Mucosa of stomach (tissue), 1 donor: Measurements from ENCODE around the gene ZBTB7C.

Source experiments
- H3K27me3 ChIP-seq: one replicate; pipeline ENCODE4 v1.7.0; 2013; ENCODE audit warnings: mild to moderate bottlenecking, low read length; ENCODE audit not compliant: control insufficient read depth, insufficient read depth
- H3K36me3 ChIP-seq: one replicate; pipeline ENCODE4 v1.7.0; 2013; ENCODE audit warnings: low read length; ENCODE audit not compliant: control insufficient read depth, insufficient read depth
- H3K4me1 ChIP-seq: one replicate; pipeline ENCODE4 v1.7.0; 2013; ENCODE audit warnings: mild to moderate bottlenecking, low read length; ENCODE audit not compliant: control insufficient read depth, insufficient read depth
- H3K4me3 ChIP-seq: one replicate; pipeline ENCODE4 v1.7.0; 2013; ENCODE audit warnings: low read length
- H3K9ac ChIP-seq: one replicate; pipeline ENCODE4 v1.7.0; 2013; ENCODE audit warnings: mild to moderate bottlenecking, low read length, moderate library complexity
- H3K9me3 ChIP-seq: one replicate; pipeline ENCODE4 v1.7.0; 2013; ENCODE audit warnings: mild to moderate bottlenecking, low read length, moderate library complexity; ENCODE audit not compliant: control insufficient read depth
- donor health status: Pancreatic carcinoma.

ZBTB7C gene

DNA sequence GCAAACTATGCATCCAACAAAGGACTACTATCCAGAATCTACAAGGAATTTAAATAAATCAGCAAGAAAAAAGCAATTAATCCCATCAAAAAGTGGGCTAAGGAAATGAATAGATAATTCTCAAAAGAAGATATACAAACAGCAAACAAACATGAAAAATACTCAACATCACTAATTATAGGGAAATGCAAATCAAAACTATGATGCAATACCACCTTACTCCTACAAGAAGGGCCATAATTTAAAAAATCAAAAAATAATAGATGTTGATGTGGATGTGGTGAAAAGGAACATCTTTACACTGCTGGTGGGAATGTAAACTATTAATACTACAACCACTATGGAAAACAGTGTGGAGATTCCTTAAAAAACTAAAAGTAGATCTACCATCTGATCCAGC, 164.7 kb downstream of the ZBTB7C start:
- Histone ChIP-seq H3K9me3 (no peaks in the 10 kb centered on the region), H3K36me3 (no peaks in the 10 kb centered on the region), H3K27me3 (no peaks in the 10 kb centered on the region), H3K4me1 (no peaks in the 10 kb centered on the region), H3K4me3 (no peak overlapping the region), H3K9ac (no peak overlapping the region)

DNA sequence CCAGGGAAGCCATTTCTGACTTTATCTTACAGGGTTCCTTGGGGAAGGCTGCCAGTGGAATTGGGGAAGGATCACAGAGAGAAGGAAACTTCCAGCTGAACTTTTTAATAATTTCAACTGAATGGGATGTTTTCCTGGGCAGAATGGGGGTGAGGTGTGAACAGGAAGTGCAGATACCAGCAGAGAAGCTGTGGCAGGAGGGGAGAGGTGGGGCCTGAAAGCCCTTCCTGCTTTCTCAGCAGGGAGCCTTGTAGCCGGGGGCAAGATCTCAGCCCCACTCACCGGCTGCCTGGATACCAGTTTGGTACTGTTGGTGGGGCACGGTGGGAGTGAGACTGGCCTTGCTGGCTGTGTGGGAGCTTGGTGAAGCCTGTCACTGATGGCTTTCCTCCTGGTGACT, 170.5 kb downstream of the ZBTB7C start:
- no peaks in the 10 kb centered on the region for H3K4me1 ChIP-seq
- H3K9me3 ChIP-seq, result no peaks in the 10 kb centered on the region
- no peaks in the 10 kb centered on the region for H3K36me3 ChIP-seq
- H3K4me3 ChIP-seq, result no peak overlapping the region
- H3K27me3 ChIP-seq, result no peaks in the 10 kb centered on the region
- no peak overlapping the region for H3K9ac ChIP-seq

DNA sequence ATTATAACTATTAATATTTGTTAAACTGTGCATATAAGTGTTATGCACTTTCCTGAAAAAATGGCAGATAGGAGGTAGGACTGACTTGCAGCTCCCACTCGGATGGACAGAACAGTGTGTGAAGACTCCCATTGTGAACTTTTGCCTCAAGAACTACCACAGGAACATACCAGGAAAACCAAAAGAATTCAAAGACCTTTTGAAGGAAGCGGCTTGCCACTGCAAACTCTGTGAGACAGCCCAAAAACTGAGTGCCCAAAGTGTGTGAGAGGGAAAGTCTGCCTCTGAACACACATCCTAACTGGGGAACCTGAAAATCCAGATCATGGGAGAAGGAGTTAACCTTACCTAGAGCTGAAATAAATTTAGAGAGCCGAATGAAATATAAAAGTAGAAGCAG, 171.0 kb downstream of the ZBTB7C start:
- no peak overlapping the region for H3K9ac ChIP-seq
- H3K36me3 ChIP-seq, result no peaks in the 10 kb centered on the region
- H3K4me1 ChIP-seq, result no peaks in the 10 kb centered on the region
- H3K27me3 ChIP-seq, result no peaks in the 10 kb centered on the region
- H3K4me3 ChIP-seq, result no peak overlapping the region
- H3K9me3 ChIP-seq, result no peaks in the 10 kb centered on the region

DNA sequence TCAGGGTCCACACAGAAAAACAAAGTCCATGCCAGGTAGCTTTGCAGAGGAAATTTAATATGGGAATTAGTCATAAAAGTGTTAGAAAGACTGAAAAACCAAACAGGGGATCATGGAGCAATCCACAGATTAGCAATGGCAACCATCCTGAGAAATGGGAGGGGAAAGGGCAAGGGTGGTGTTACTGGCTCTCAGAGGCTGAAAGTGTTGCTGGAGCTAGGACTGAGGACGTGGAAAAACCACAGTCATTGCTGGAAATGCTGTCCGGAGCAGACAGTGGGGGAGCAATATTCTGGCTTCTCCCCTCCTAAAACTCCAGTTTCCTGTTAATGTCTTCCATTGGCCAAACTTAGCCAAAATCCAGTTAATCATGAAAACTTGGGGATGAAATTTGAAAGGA, 172.4 kb downstream of the ZBTB7C start:
- Histone ChIP-seq H3K9me3 (no peaks in the 10 kb centered on the region), H3K4me1 (no peaks in the 10 kb centered on the region), H3K4me3 (no peak overlapping the region), H3K36me3 (no peaks in the 10 kb centered on the region), H3K9ac (no peak overlapping the region), H3K27me3 (no peaks in the 10 kb centered on the region)

DNA sequence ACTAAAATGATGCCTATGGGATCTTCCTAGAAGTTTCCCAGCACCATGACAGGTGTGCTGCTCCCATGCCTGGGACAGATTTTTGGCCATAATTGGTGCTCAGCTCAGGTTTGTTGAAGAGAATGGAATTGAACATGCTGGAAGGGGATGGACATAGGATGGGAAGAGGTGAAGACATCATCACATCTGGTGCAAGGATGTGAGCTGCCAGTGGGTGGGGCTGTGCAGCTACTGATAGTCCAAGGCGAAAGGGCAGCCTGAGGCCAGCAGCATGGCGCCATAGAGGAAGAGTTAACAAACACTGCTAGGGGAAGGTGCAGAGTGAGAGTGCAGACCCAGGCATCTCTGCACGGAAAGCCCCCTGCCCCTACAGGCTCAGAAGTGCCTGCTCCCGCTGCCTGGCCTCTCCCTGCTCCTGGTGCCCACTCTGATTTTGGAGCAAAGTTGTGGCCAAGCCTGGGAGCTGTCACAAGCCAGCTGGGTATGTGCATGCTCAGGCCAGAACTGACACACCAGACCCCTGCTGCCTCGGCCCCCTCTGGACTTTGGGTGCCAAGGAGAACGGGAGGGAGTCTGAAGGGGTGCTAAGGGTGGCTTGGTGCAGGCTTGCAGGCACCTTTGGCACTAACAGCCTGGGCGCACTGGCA, 178.6 kb downstream of the ZBTB7C start:
- Histone ChIP-seq H3K27me3 (no peaks in the 10 kb centered on the region), H3K36me3 (no peaks in the 10 kb centered on the region), H3K9me3 (no peaks in the 10 kb centered on the region), H3K4me3 (no peak overlapping the region), H3K4me1 (peaks cover 31% of the 10 kb centered on the region), H3K9ac (no peak overlapping the region)

DNA sequence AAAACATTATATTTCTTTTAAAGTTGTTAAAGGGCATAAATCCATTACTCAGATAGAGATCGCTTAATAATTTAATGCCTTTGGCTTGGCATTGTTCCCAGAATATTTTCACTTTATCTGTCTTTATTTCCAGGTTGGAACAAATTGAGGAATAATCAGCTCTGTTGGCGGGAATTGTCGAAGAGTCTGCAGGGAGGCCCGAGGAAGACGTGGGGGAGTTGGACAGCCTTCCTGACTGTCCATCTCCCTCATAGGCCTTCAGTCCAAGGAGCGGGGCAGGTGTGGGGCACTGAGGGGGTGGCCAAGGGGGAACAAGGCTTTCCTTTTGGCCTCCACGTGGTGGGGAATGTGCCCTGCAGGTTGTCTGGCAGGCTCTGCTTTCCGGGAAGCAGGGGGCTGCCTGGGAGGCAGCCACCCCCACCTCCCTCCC, 179.6 kb downstream of the ZBTB7C start:
- no peaks in the 10 kb centered on the region for H3K27me3 ChIP-seq
- no peaks in the 10 kb centered on the region for H3K9me3 ChIP-seq
- H3K36me3 ChIP-seq, result no peaks in the 10 kb centered on the region
- no peak overlapping the region for H3K9ac ChIP-seq
- H3K4me3 ChIP-seq, result no peak overlapping the region
- H3K4me1 ChIP-seq, result peaks cover 31% of the 10 kb centered on the region

DNA sequence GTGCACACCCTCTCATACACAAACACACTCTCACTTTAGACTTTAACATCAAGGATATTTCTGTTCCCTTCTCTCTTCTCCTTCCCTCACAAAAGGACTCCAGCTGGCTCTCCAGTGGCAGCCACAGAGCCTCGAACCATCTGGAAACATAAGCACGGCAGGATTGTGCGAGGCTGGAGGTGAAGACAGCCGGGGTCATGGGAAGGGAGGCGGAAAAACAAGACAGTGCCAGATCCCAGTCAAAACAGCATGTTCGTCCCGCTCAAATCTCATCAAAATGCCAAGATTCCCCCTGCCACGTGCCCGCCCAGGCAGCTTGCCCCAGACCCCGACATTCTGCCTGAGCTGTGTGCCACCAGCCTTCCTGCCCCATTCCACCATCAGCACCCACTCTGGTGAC, 180.3 kb downstream of the ZBTB7C start:
- no peaks in the 10 kb centered on the region for H3K36me3 ChIP-seq
- no peak overlapping the region for H3K9ac ChIP-seq
- no peak overlapping the region for H3K4me3 ChIP-seq
- H3K9me3 ChIP-seq, result no peaks in the 10 kb centered on the region
- H3K27me3 ChIP-seq, result no peaks in the 10 kb centered on the region
- peaks cover 31% of the 10 kb centered on the region for H3K4me1 ChIP-seq

DNA sequence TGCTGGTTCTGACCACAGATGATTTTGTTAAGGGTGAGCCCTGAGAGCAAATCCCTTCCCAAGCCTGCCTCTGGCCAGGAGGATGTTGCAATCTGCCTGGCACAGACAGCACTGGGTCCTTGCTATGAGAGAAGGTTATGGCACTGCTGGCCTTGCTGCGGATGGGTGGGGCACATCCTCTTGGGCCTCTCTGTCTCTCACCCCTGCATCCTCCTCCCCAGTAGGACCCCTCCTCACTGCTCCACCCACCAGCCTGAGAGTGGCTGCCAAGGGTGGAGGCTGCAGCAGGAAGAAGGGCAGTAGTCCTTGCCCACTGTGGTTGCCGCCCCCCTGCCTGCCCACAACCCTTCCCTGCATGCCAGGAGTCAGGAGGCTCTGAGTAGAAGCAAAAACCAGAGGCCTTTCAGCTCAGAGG, 180.9 kb downstream of the ZBTB7C start:
- H3K9me3 ChIP-seq, result no peaks in the 10 kb centered on the region

DNA sequence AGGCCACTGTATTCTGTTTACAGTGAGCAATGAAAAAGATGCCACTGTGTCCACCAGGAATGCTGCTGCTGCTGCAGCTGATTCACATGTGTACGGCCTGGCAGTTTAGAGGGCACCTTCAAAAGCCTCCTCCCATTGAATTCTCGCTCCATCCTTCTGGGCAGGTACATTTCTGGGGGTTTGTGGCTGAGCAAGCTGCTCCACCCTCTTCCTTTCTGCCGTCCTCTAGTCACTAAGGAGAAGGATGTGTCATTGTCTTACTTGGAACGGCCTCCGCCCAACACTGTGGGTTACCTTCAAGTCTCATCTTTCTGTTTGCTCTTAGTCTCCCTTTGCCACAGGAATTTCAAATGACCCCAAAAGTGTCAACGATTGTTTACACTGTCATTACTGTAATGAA, 182.0 kb downstream of the ZBTB7C start:
- no peaks in the 10 kb centered on the region for H3K9me3 ChIP-seq
- H3K4me3 ChIP-seq, result no peak overlapping the region
- peaks cover 33% of the 10 kb centered on the region for H3K4me1 ChIP-seq
- H3K9ac ChIP-seq, result no peak overlapping the region
- H3K36me3 ChIP-seq, result no peaks in the 10 kb centered on the region
- no peaks in the 10 kb centered on the region for H3K27me3 ChIP-seq

More for the DNA sequence above, 180.9 kb downstream of the ZBTB7C start:
- Histone ChIP-seq H3K27me3 (no peaks in the 10 kb centered on the region), H3K36me3 (no peaks in the 10 kb centered on the region), H3K4me3 (no peak overlapping the region), H3K4me1 (peaks cover 31% of the 10 kb centered on the region), H3K9ac (no peak overlapping the region)

DNA sequence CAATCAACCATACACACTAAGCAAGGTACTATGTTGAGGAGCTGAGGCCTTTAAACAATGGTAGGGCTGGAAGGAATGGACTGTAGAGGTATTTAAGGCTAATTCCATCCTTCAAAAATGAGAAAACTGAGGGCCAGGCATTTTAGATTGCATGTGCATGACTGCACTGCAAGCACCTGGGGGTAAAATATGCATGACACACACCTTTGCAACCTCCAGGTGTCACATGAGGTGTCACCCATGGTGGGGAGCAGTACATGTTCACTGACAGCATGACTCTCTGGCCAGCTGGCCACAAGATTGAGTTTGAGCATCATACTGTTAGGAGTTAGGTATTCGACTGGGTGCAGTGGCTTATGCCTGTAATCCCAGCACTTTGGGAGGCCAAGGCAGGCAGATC, 182.8 kb downstream of the ZBTB7C start:
- H3K9me3 ChIP-seq, result no peaks in the 10 kb centered on the region
- H3K27me3 ChIP-seq, result no peaks in the 10 kb centered on the region

DNA sequence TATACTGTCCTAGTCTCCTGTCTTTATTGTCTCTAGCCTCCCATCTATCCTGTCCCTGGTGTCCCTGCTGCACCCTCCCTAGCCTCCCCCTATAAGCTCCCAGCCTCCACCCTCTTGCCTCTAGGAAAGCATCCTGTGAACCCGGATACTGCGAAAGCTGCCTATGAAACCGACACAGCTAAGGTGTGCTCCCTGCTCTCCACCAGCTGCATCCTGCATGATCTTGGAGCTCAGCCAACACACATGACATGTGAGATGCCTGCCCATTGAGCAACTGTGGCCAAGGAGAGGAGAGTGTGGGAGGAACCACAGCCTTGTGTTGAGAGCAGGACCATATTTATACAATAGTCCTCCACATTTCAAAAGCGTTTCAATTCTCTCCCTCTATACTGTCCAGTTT, 187.1 kb downstream of the ZBTB7C start:
- Histone ChIP-seq H3K27me3 (no peaks in the 10 kb centered on the region), H3K9ac (no peak overlapping the region), H3K9me3 (no peaks in the 10 kb centered on the region), H3K4me1 (peaks cover 14% of the 10 kb centered on the region), H3K4me3 (no peak overlapping the region), H3K36me3 (no peaks in the 10 kb centered on the region)

More for the DNA sequence above, 182.8 kb downstream of the ZBTB7C start:
- Histone ChIP-seq H3K4me1 (peaks cover 37% of the 10 kb centered on the region), H3K4me3 (no peak overlapping the region), H3K9ac (no peak overlapping the region), H3K36me3 (no peaks in the 10 kb centered on the region)

DNA sequence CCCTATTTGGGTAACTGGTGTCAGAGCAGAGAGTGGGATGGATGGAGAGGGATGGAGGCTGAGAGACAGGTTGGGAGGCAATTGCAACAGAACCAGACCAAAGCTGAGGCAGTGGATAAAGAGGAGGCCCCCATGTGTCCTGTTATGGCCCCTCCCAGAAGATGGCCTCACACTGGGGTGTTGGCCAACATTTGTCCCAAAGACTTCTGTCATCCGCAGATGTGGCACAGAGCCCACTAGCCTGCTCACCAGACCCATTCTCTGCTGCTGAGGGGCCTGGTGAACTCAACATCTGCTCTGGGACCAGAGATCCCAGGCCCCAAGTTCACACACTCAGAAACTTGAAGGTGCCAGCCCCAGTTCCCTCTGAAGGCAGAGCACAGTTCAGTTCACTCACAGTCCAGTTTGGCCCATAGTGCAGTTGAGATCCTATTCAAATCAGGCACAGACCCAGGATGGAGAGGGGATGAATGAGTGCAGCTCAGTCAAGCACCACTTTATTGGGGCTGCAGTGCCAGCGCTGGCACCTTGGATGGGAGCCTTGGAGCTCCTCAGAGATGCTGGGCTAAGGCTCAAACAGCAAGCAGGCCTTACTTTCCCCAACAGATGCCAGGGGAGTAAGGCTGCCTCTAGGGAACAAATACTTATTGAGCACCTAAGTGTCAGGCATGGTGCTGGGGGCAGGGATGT, 189.2 kb downstream of the ZBTB7C start:
- no peak overlapping the region for H3K9ac ChIP-seq
- no peaks in the 10 kb centered on the region for H3K27me3 ChIP-seq

More for the DNA sequence above, 189.2 kb downstream of the ZBTB7C start:
- Histone ChIP-seq H3K4me3 (no peak overlapping the region), H3K36me3 (no peaks in the 10 kb centered on the region), H3K9me3 (no peaks in the 10 kb centered on the region), H3K4me1 (peaks cover 14% of the 10 kb centered on the region)
